ENCODE data around the gene SIGLEC12.
"Not testable (repeated sequence)": the region's sequence is repeated elsewhere in the genome, so short reads cannot be mapped to it uniquely, and the experiment has no call there.

The SIGLEC12 gene

DNA sequence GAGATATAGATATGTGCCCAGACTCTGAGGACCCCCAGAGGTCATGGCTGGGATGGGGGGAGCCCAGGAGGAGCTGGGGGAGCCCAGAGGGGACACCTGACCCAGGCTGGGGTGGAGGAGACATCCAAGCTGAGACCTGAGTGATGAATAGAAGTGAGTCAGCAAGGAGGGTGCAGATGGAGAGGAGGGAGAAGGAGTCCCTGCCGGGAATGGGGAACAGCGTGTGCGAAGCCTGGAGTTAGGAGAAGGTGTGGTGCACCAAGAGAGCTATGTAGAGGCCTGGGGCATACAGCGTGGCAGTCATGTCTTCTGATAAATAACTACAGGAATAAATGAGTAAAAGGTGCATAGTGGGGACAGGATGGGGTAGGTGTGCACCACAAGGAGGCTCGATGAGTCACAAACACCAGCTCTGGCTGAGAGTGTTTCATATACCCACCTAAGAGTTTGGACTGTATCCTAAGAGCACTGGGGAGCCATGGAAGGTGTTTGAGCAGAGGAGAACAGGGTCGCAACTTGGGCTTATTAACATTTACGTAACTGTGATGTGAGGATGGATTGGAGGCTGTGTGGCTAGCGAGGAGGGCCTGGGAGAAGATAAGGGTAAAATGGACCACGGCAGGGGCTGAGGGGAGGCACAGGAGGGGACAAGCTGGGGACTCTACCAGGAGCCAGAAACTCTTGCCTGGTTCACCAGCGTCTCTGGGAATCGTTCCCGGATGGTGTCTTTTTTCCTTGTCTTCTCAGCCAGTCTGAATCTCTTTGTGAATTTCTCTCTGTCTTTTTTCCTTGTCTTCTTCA lies 21.9 kb downstream of the SIGLEC12 start:
- DNase-seq, result no peak

DNA sequence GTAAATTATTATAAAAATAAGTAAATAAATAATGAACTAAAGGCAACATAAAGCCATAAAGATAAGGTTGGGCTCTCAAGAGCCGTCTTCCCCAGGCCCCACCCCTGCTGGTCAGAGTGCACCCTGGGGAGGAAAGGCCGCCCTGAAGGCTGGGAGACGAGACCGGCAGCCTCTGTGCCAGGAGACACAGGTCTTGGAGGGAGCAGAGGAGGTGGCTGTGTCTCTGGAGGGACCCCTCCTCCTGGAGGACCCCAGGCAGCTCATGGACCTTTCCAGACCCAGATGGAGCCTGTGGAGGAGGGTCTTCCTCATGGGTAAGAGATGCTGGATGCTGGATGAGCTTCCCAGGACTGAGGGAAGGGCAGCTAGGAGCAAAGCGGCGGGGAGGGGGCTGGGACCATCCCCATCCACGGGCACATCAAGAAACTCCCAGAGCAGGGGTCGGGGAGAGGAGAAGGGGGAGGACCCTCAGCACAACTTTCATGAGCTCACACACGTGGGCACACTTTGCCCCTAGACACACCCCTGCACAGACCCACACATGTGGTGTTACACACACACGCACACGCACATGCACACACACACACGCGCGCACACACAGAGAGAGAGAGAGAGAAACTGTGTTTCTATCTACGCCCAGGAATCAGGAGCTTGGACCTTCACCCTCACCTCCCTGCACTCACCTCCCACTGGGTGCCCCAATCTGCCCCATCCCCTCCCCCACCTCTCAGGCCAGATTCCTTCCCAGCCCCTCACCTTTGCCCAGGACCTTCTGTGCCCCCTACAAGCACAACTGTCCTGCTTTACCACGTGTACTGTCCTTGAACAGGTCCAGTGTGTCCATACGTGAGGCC lies 23.0 kb downstream of the SIGLEC12 start, which contains the start of gene CEACAM18:
CEACAM18 (plus strand) TSS at position 159 of the 854 bp plus-strand sequence.
- DNase-seq, result no peak

DNA sequence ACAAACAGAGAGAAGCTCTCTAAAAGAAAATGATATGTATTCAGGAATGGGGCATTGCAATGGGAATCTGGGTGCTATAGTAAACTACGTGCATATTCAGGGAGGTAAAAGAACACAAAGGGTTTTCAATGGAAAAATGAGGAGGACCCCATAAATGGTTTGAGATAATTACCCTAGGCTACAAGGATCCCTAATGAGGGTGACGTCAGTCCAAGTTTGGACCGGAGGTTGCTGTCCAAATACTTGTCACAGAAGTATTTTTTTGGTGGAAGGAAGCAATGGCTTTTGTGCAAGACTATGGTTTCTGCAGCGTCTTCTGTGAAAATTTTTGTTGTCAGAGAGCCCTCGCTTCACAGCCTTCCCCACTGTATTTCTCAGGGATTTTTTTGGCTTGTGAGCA lies 24.3 kb downstream of the SIGLEC12 start:
- DNase-seq, result no peak

DNA sequence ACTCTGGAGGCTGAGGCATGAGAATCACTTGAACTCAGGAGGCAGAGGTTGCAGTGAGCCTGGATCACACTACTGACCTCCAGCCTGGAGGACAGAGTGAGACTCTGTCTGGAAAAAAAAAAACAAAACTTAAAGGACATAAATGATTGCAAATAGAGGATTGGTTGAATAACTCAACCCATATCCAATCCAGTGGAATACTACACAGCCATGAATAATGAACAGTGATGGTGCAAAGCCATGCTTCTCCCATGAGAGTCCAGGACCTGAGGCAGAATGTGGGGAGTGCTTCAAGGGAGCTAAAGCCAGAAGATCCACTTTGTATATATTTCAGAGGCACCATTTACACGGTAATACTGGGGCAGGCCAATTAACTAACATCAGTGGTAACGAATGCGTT lies 25.4 kb downstream of the SIGLEC12 start:
- DNase-seq, result no peak

DNA sequence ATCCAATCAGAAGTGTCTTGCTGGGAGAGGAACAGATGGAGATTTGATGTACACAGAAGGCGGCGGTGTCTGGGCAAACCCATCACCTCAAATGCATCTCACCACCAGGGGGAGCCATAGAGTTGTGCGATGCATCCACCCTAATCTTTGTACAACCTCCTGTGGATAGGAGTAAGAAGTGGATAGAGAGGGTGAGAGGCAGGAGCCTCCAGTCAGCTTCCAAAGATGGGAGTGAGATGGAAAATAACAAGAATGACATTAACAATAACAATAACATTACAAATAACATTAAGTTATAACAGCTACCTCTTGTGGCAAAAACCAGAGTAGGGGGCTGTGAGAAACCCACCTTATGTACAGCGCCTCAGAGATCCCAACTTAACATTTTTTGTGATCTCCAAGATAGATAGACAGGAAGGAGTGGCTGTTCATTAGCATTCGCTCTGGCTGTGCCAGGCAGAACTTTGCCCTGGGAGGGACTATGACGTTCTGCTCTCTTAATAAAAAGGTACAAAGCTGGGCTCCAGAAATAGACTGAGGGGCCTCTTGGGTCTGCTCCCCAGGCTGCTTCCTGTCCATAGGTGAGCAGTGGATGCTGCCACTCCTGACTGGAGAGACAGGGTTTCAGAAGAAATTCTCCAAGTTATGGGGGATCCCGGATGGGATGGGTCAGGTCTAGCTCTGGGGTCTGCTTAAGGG lies 28.4 kb downstream of the SIGLEC12 start:
- DNase-seq, result peak; percentile 55

DNA sequence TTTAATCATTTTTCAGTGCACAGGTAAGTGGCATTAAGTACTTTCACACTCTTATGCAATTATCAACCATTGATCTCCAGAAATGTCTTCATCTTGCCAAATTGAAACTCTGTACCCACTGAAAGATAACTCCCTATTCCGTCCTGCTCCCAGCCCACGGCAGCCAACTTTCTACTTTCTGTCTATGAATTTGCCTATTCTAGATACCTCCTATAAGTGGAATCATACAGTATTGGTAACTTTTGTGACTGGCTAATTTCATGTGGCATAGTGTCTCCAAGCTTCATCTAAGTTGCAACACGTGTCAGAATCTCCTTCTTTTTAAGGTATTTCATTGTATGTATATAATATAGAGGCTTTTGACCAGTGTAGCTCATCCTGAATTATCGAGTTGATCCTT lies 29.0 kb downstream of the SIGLEC12 start:
- no peak for DNase-seq

DNA sequence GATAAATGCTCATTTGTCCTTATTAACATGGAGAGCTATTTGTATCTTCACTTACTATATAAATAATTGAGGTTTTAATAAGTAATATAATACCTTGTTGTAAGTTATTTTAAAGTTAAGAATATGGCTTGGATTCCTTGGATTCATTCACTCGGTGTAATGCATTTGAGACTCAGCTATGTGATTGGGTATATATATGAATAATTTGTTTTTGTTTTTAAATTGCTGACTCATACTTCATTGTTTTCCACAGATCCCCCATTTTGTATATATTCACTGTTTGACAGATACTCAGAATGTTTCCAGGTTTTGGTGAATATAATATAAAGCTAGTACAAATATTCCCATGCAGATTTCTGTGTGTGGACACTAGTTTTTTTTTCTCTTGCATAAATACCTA lies 30.1 kb downstream of the SIGLEC12 start:
- no peak for DNase-seq

DNA sequence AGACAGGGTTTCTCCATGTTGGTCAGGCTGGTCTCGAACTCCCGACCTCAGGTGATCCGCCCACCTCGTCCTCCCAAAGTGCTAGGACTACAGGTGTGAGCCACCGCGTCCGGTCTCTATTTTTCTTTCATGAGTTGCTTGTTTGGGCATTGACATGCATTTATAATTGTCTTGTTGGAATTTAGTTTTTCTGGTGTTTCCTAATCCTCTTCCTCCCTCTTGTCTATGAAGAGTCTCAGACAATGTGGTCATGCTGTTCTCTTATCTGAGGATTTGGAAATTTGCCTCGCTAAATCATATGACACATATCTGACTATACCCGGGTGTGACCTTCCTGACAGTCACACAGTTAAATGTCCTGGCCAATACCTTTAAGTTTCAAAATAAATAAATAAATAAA lies 30.6 kb downstream of the SIGLEC12 start:
- DNase-seq, result no peak

DNA sequence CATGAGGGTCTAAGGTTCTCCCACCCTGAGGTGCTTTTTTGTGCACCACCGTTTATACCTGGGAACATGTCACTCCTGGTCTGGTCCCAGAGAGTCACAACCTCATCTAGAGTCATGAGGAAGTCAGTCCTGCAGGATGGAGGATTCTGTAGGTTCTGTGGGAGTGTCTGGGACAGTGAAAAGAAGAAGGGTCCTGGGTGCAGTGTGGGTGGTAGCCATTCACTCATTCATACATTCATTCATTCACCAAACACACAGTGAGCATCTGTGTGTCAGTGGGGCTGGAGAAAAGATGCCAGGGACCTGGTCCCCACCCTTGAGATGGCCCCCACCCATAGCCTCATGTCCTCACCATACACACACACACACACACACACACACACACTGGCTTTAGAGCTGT lies 32.0 kb downstream of the SIGLEC12 start:
- no peak for DNase-seq

DNA sequence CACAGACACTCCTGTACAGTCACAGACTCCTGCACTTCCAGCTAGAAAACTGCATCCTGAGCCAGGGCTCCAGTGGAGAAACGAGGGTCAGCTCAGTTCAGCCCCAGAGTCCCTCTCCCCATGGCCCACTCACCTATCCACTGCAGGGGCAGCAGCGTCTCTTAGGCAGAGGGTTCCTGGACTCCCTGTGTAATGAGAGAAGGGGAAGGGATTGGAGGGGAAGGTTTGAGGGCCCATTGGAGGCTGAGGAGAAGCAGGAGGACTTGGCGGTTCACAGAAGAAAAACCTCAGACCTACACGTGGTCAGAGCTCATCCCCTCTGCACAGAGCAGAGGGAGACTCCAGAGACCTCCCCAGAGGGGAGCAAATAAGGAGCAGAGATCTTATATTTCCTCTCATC lies 32.4 kb downstream of the SIGLEC12 start:
- no peak for DNase-seq

DNA sequence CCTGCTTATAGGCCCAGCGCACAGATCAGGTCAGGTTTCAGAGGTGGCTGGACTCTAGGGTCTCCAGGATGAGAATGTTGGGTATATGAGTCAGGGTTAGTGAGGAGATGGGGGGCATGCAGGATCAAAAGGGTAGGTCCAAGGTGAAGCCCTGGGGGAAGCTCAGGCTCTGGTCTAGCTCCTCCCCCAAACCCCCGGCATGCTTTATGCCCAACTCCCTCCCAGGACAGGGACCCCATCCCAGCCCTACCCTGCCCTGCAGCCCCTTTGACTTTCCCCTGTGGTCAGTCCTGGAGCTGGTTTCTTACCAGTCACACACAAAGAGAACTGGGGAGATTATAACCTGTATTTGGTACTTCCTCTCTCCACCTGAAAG lies 33.1 kb downstream of the SIGLEC12 start:
- no peak for DNase-seq

DNA sequence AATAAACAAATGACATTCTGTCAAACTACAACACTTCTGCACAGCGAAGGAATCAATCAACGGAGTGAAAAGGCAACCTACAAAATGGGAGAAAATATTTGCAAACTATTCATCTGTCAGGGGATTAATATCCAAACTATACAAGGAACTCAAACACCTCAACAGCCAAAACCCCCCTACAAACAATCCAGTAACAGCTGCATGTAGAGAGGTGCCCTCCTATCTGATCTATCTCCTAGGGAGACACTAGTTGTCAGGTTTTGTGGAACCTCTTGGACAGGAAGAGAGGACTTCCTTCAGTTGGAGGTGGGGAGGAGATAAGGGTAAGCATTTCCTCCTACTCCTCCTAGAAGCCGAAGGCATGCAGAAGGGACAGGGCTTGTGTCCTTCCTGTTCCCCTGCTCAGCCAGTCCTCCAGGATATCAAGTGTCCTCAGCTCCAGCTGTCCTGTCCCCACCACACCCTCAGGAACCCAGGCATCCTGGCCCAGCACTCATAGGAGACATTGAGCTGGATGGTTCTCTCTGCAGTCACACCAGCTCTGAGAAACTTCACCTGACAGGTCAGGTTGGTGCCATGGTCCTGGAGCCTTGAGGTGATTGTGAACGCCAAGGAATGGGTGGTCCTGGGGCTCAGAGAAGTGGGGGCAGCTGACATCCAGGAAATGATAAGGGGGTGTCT lies 33.6 kb downstream of the SIGLEC12 start:
- DNase-seq, result no peak

DNA sequence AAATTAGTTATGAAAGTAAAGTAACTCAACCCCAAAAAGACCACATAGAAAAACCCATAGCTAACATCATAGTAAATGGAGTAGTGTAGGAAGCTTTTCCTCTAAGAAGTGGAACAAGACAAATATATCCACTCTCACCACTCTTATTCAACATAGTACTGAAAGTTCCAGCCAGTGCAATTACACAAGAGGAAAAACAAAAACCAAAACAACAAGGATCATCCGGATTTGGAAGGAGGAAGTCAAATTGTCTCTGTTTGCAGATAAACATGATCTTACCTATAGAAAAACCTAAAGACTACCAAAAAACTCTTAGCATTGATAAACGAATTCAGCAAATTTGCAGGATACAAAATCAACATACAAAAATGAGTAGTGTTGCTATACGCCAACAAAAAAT lies 34.9 kb downstream of the SIGLEC12 start:
- DNase-seq, result no peak

DNA sequence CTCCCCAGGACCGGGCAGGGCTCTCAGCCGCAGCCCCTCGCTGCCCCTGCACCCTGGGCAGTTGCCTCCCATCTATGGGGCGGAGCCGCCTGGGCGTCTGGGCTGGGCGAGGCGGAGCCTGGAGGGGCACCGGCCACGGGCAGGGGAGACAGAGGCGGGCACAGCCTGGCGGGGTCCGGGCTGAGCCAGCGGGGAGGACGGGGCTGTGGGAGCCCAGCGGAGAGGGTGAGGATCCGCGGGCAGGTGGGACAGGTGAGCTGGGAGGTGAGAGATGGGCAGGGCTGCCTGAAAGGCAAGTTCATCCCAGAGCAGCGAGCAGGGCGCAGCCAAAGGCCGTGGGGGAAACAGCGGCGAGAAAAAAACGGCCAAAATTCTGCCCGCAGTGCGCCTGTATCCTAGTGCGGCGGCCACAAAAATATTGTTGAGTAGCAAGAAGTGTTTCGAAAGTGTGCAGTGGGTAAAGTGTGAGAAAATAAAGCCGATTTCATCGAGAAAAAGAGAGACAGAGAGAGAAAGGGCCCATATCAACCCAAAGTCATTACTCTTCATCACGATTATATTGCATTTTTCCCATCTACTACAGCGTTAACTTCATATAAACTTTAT lies 37.5 kb downstream of the SIGLEC12 start:
- not testable (repeated sequence) for DNase-seq

DNA sequence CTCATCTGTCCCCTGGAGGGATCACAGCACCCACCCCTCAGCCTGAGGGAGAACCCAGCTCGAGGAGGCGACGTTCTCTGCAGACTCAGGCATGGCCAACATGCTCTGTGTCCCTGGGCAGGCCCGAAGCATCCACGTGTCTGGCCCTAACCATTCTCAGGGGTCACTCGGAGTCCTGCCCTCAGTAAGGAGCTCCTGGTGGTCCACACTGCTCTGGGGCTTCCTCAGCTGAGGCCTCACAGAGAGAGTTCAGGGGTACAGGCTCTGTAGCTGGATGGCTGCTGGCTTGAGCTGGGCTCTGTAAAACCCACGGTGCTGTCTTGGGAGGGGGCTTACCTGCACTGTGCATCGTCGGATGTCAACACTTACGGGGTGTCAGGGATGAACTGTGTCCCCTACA lies 38.9 kb downstream of the SIGLEC12 start:
- DNase-seq, result no peak

DNA sequence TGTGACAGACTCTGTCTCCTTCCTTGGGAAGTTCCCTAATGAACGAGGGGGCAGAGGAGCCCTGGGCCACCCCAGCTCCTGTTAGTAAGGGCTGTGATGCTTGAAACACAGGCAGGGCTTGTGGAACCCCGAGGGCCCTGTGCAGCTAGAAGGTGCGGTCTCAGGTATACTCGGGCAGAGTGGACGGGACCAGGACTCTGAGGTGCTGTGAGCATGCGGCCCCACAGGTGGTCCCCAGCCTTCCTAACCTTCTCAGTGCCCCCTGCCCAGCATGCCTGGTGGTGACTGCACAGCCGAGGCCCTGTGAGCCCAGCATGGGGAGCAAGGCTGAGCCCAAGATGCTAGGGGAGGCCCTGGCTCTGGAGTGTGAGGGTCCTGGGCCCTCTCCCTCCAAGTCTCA lies 39.3 kb downstream of the SIGLEC12 start:
- no peak for DNase-seq

DNA sequence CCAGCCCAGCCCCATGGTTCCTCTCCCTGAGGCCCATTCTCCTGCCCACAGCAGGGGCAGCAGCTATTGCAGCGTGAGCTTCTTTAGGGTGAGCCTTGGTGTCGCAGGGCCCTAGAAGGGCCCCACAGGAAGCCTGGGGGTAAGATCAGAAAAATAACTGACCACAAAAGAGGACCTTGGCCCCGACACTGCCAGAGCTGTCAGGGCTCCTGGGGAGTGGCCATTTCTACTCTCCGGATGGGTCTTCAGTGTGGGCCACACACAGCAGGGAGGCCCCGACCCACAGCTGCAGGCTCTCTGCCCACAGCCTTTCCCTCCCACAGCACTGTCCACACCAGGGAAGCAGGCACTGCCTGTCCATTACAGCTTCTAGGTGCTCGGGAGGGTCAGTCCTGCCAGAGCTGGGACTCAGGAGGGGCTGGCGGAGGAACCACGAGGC lies 39.9 kb downstream of the SIGLEC12 start:
- DNase-seq, result no peak

DNA sequence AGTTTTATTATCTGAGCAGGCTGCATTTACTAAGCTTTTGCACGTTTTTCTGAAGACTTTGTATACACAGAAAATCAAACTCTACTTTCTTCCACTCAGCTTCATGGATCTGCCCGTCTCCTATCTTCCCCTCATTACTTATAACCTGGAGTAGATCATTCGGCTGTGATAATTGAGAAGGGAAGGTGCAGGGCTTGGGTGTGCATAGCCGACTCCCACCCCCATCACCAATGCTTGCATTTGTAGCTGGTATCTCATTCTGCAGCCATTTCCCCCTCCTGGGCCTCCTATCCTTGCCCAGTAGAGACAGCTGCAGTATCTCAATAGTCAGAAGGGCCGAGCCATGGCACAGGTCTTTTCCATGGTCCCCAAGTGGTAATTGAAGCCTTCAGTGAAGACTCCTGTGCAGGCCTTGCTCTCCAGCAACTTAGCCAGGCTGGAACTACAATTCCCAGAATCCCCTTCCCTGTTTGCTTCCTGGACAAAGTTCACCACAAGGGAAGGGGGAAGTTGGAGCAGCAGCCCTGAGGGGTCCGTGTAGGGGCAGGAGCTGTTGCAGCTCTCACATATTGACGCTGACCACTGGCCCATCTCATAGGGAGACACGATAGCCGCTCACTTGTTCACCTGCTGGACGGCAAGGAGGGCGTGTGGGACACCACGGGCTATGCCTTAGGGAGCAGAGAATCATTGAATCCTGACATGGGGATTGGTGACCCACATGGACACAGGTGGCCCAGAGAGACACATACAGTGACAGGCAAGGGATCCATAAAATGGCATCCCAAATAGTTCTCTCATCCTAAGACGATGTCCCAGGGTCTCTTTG lies 41.2 kb downstream of the SIGLEC12 start:
- DNase-seq, result no peak

DNA sequence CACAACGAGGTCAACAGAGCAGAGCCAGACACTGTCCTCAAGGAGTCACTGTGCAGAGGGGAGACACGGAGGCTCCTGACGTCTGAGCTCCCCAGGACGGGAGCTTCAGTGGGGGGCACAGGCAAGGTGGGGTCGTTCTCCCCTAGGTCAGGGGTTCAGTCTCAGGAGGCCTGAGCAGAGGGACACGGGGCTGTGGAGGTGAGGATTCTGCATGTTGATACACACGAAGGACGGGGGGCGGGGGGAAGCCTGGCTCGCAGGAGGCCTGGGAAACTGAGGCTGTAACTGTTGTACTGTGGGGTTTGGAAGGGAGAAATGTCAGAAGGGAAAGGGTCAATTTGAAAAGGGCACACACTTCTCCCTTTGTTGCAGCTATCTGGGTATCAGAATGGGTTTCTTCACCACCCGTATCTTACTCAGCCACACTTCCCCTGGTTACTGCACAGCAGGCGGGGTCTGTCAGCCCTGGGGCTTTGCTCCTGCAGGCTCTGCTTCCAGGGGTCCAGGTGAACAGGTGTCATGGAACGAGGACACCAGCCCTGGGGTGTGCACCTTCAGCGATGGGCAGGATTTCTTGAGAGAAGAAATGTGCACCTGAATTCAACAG lies 42.6 kb downstream of the SIGLEC12 start:
- DNase-seq, result no peak

DNA sequence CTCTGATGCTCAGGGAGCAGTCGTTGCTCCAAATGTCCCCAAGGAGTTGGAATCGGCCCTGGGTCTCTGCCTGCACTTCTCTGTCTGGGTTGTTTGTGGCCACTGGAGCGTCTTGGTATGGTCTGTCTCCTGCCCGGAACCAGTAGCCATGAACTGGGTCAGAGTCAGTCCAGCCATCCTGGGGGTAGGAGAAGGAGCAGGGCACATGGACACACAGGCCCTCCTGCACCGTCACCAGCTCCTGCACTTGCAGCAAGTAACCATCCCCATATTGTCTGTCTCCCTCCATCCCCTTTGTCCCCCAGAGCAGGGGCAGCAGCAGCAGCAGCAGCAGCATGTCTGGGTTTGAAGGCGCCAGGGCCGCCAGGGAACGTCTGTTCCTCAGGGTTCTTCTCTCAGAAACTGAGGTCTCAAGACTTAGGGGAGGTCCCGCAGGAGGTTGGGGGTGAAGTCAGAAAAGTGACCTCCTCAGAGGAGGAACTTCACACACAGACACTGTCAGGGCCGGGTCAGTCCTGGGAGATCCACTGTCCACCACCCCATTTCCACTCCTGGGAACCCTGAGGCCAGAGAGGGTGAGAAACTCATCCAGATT lies 43.5 kb downstream of the SIGLEC12 start, which contains the start of gene SIGLEC8:
SIGLEC8 (minus strand) TSS at position 404 of the 595 bp plus-strand sequence; CDS start at position 337, 67 bp downstream.
- DNase-seq, result no peak

All from right hindlimb (tissue), 1 donor.